HL-60 (cell line): Measurements from ENCODE around the gene TSPAN1.

Experiments
- DNase-seq, 2 experiments: peaks; one replicate each; pipeline ENCODE4 v3.0.0-alpha.2; 2010 to 2020; ENCODE audit warnings: low read depth in 1 of 2, low spot score in 1 of 2
- H3K27ac ChIP-seq: fragments of 250-450 bp; sonication (Bioruptor Pico); replicated peaks from 2 replicates; pipeline ENCODE4 v1.5.1; 2020; ENCODE audit warnings: mild to moderate bottlenecking, moderate library complexity
- H3K27me3 ChIP-seq: fragments of 250-450 bp; sonication (Bioruptor Pico); 2 replicates; pipeline ENCODE4 v1.5.1; 2021; ENCODE audit warnings: mild to moderate bottlenecking, moderate library complexity; ENCODE audit not compliant: insufficient read depth, poor library complexity, severe bottlenecking
- H3K4me3 ChIP-seq: replicated peaks from 2 replicates; pipeline ENCODE4 v1.5.1; 2011; ENCODE audit warnings: mild to moderate bottlenecking, control low read depth, low read length; ENCODE audit not compliant: insufficient read depth
- CTCF ChIP-seq: IDR thresholded peaks from one replicate; pipeline ENCODE4 v1.5.1; 2011; ENCODE audit warnings: low read length, control low read depth, inconsistent platforms; ENCODE audit not compliant: insufficient read depth
- GABPA ChIP-seq: IDR thresholded peaks from 2 replicates; pipeline ENCODE4 v1.6.1; 2012; ENCODE audit warnings: low read depth
- POLR2AphosphoS5 ChIP-seq: IDR thresholded peaks from 2 replicates; pipeline ENCODE4 v1.6.1; 2012; ENCODE audit warnings: low read depth
- REST ChIP-seq: IDR thresholded peaks from 2 replicates; pipeline ENCODE4 v1.6.1; 2012; ENCODE audit warnings: low read depth; ENCODE audit not compliant: insufficient replicate concordance
- SPI1 ChIP-seq: IDR thresholded peaks from 2 replicates; pipeline ENCODE4 v1.6.1; 2012; ENCODE audit warnings: low read depth, mild to moderate bottlenecking, borderline replicate concordance

The TSPAN1 gene

GRCh38 chr1:46153732-46154131, 21.2 kb upstream of the TSPAN1 start:
- Histone ChIP-seq H3K27me3 (no peaks in the 10 kb centered on the region), H3K4me3 (no peak overlapping the region), H3K27ac (no peak overlapping the region)
- DNase-seq = no peak
- TF ChIP-seq GABPA (no peak), POLR2AphosphoS5 (no peak), CTCF (no peak), REST (no peak), SPI1 (no peak)

GRCh38 chr1:46157916-46158311, 17.0 kb upstream of the TSPAN1 start:
- no peaks in the 10 kb centered on the region for H3K27me3 ChIP-seq
- DNase-seq = no peak
- TF ChIP-seq GABPA = no peak
- H3K4me3 ChIP-seq = no peak overlapping the region
- H3K27ac ChIP-seq = no peak overlapping the region

GRCh38 chr1:46158312-46159281, 16.3 kb upstream of the TSPAN1 start:
- Histone ChIP-seq H3K4me3 (no peak overlapping the region), H3K27me3 (no peaks in the 10 kb centered on the region), H3K27ac (no peak overlapping the region)
- no peak for DNase-seq
- TF ChIP-seq CTCF (no peak), GABPA (no peak), SPI1 (no peak), REST (no peak), POLR2AphosphoS5 (no peak)

GRCh38 chr1:46159516-46159915, 15.4 kb upstream of the TSPAN1 start:
- DNase-seq = no peak
- H3K4me3 ChIP-seq = no peak overlapping the region

More at GRCh38 chr1:46159516-46159915, 15.4 kb upstream of the TSPAN1 start:
- Histone ChIP-seq H3K27me3 (no peaks in the 10 kb centered on the region), H3K27ac (no peak overlapping the region)
- no peak for TF ChIP-seq POLR2AphosphoS5
- no peak for TF ChIP-seq CTCF
- no peak for TF ChIP-seq GABPA
- no peak for TF ChIP-seq REST
- no peak for TF ChIP-seq SPI1
